HG03060 (cell line): Measurements from ENCODE around the gene SLIT2.

Experiments used
- ATAC-seq: cut with Tn5 transposase; IDR thresholded peaks from one replicate; pipeline ENCODE4 v1.9.1; 2021; ENCODE audit warnings: low read depth, moderate number of reproducible peaks; ENCODE audit not compliant: unreplicated experiment

Gene SLIT2

DNA sequence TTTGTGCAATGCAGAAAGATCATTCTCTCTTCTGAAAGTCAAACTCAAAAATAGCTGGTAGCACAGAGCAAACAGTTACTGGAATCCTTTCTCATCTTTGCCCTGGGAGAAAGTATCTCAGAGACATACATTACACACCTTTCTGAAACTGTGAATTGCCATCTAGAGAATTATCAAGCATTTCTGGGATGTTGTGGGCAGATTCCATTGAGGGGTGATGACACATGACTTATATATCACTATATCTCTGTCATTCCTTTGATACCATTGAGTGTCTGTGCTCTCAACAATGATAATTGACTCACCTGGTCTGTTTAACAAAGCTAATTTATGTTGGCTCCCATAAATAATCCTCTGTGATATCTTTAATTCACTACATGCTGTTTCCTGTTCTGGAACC lies 13.0 kb downstream of the SLIT2 start:
- no peak for ATAC-seq

DNA sequence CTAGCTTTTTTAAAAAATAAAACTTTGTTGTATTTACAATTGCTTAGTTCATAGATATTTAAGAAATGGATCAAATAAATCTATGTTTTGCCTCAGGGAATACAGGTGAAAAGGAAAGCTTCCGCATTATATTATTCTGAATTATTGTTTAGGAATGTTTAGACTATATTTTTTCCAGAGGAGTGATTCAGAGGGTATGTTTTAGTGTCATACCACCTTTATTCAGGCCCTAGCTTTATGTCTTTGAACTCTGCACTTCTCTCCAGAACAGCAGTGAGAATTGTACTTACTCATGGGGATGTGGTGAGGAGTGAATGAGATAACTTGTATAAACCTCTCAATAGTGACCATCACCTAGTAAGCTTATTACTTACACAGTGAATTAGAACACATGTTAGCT lies 14.0 kb downstream of the SLIT2 start:
- ATAC-seq, result no peak

DNA sequence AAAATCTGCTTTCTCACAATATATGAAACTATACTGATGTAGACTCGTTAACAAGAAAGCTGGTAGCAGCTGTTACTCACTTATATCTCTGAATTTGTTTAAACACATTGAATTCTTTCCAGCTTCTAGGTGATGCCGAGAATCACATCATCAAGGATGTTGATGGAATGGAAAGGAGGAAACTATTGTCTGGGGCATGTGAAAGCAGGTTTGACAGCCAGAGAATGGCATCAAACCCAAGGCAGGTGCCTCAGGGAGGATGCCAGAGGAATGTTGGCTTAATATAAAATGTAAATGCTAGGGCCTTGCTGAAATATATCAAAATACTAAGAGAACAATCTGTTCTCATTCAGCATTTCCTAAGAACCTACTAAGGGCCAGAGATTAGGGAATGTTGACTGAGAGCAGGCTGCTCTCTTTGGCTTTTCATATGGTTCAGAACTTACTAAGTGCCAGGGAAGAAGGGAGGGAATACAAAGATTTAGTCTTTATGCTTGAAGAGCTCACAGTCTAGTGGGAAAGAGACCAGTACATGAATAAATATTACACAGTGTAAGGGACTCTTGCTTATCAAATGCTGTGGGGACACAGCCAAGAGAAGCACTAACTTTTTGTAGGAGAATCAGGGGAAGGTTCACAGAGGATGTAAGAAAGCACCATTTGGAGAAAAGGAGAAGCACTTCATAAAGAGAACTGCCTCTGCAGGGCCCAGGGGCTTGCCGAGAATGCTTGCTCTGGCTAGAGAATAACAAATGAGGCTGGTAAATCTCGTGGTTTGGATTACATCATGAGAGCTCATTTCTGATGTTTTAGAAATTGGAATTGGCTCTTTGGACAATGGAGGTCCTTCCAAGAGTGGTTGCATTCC lies 14.7 kb downstream of the SLIT2 start:
- no peak for ATAC-seq

DNA sequence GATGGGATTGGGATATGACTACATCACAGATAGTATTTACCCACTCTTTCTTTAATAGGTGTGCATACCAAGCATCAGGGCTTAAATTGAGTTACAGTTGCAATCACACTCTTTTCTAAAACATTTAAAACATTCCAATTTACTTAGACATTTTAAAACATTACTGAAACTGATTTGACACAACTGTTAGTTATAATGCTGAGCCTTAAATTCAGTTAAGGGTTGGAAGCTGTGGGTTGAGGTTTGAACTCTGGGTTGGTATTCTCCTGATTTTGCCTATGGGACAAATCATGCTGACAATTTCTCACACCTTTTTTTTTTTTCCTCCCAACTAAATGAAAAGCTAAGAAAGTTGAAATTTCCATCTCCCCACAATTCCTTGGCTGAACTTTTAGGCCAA lies 16.3 kb downstream of the SLIT2 start:
- no peak for ATAC-seq

DNA sequence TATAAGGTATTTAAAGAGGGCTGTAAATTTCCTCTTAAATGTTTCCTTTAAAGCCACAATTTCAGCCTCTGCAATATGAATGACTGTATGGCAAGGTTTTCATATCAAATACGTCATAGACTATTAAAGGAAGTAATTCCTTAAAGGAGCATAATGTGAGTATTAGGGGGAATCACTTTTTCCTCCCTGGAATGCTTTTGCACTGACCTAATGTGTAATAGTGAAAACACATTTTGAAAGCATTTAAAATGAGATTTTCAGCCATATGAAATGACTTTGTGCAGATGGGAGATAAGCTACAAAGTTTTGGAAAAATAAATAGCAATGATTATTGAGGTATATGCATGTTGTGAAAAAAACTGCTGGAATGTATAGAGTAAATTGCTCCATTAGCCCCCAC lies 17.6 kb downstream of the SLIT2 start:
- no peak for ATAC-seq

DNA sequence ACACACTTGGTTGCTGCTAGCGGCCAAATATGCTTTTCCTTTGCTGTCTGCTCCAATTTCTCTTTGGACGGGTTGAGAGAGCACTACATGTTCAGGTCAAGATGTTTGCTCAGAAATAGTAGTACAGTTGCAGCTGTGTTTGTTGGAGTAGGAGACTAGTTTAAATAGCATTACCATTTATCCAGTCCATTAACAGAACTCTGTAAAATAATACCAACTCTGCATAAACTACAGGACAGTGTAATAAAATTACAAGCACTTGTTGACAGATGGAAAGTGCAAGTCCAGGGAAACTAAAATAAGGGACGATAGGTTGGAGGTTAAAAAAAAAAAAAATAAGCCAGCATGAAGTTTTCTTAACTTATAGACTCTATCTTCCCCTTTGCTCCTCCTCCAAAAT lies 20.2 kb downstream of the SLIT2 start:
- ATAC-seq, result no peak

DNA sequence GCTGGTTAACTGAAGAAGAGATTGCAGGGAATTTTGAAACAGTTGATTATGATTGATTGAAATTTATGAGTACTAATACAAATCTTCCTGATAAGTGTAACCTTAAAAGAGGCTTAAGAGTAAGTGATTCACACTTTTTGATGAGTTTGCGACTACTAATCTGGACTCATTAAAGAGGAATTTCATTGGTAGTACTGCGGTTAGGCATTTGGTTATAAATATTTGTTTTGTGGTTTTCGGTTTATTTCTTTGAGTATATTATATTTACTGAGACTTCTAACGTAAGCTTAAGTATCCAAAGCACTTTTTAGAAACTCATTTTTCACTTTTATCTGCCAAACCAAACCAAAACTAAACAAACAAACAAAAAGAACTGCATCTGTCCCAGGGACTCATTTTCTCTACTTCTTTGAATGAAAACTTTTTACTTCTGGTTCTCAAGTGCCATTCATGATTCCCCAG lies 20.7 kb downstream of the SLIT2 start:
- ATAC-seq, result no peak

DNA sequence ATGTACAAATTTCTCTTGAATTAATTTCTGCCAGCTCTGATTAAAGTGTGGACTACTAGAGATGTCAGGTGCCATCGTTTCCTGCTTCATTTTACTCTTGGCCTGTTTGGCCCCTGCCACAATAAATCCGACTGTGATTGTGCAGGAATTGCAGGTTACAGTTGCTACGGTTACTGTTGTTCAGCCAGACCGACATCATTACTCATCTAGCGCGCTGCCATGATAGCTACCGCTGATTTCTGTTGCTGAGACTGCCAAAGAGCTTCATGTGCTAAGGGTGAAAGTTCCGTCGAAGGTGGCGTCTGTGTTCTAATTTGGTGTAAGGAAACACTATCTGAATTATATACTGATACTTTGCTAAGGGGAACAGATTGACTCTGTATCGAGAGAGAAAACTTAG lies 22.1 kb downstream of the SLIT2 start:
- ATAC-seq, result no peak

DNA sequence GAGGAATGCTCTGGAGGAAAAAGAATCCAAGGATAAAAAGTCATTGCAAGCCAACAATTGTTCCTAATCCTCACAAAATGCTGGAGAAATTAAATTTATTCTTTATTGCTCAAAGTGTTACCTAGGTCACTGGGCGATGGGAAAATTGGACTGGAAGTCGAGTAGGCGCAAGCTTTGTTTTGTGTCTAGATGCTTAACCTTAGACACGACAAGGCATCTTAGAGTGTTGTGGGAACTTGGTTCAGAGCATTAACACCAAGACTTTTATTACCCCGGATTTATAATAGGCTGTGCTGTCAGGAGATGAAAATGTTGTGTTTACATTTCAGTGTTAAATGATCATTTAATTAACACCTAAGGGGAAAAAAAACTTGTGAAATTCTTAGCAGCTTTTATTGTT lies 25.1 kb downstream of the SLIT2 start:
- ATAC-seq, result no peak

DNA sequence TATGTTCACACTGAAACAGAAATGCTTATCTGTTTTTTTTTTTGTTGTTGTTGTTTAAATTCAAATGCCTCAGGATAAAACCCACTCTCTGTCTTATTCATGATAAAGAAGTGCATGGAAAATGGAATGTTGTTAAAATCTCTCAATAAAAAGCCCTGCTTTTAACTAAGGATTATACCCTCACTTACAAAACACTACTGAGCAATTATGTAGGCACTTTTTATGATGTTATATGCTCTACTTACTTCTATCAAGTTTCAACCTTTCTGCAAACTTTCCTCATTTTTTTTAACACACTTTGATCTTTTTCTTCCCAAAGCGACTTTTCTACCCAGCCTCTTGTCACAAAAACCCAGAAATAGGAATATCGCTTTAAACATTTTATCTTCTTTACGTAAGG lies 26.5 kb downstream of the SLIT2 start:
- ATAC-seq, result no peak

DNA sequence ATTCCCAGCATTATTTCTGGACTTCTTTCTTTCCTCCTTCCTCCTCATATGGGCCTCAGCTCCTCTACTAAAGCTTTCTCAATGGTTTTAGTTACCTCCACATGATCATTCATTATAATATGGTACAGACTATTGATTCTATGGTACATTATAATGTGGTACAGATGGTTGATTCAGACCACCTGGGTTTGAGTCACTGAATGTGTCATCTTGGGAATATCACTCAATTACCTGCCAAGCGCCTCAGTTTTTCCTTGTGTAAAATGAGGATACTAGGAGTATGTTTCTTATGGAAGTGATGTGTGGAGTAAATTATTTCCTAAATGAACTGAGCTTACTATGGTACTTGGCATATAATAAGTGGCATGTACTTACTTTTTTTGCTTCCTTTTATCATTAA lies 27.7 kb downstream of the SLIT2 start:
- ATAC-seq, result no peak

DNA sequence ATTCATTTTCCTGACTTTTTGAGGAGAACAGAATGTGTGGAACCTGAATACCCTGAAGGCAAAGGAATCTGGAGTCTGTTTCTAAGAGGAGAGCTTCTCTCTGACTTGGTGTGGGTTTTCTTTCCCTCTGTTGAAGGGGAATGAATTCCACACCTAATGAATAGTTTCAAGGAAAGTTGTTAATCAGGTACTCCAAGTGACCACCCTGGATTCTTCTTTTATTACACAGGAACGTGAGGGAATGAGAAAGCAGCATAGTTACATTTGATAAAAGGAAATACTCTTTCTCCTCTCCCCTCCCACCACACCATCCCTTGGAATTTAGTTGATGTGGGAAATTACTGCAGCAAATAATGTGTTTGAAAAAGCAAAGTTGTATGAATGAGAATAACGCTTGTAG lies 29.7 kb downstream of the SLIT2 start:
- ATAC-seq, result no peak

DNA sequence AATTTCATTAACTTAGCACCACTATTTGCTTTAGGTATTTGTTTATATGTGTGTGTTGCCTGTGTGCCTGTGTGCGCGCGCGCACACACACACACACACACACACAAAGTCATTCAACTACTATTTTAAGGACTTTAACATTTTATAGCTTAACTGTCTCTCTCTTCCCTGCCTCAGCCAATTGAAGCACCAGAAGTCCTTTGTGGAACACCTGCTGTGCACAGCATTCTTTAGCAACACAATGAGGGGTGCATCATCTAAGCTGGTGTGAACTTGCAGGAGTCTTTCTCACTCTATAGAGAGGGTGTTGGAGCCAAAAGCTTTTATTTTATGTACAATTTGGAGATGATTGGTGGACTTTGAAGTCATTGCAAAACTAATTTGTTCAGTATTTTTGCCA lies 31.3 kb downstream of the SLIT2 start:
- no peak for ATAC-seq

DNA sequence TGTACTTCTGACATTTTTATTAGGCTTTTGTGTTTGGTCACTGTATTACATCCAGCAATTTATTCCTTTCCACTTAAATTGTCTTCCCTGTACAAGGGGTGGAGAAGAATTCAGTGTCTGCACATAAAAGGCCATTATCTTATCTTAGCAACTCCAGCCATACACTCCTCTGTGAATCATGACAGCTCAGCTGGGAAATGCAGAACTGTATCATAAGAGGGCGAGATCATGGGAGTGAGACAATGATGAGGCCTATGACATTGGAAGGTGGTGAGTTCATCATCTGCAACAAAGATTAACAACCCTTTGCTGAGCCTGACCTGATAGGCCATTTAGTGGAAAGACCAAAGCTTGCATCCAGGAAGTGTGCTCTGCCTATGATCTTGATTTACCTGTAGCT lies 33.3 kb downstream of the SLIT2 start:
- no peak for ATAC-seq

DNA sequence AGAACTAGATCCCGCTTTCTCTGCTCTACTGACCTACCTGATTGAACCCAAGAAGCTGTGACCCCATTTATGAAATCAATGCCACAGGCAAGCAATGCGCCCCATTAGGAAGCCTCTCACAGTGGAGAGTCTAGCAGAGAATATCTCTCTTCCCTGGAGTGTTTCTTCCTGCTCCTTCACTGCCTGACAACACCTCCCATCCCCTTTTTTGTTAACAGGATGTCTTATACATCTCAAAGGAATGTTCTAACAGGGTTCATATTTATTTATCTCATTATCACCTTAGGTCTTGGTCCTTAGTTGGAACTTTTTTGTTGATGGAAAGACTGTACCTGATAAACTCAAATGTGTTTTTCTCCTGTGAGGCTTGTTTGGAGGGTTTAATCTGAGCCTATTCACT lies 35.5 kb downstream of the SLIT2 start:
- no peak for ATAC-seq

DNA sequence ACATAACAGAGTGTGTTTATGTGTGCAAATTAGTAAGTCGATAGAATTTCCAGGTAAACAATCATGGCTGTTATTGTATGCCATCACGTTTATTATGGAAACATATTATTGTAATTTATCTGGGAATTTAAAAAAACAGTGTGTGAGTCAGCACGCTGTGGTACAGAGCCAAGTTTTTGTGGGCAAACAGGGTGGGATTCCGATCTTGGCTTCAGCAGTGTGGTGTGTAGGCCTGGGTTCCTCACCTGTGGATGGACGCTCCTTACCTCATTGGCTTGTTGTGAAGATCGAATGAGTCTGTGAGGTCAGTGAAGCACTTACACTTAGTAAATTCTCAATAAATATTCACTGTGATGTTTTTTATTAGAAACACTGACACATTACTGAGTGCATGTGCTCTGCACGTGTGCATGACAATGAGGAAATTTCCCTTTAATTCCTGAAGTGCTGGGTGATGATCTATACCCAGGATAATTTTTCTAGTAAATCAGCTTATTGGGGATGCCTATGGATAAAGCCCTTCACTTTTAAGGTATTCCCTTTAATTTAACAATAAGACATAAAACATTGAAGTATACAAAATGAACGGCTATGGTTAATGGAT lies 36.4 kb downstream of the SLIT2 start:
- no peak for ATAC-seq

DNA sequence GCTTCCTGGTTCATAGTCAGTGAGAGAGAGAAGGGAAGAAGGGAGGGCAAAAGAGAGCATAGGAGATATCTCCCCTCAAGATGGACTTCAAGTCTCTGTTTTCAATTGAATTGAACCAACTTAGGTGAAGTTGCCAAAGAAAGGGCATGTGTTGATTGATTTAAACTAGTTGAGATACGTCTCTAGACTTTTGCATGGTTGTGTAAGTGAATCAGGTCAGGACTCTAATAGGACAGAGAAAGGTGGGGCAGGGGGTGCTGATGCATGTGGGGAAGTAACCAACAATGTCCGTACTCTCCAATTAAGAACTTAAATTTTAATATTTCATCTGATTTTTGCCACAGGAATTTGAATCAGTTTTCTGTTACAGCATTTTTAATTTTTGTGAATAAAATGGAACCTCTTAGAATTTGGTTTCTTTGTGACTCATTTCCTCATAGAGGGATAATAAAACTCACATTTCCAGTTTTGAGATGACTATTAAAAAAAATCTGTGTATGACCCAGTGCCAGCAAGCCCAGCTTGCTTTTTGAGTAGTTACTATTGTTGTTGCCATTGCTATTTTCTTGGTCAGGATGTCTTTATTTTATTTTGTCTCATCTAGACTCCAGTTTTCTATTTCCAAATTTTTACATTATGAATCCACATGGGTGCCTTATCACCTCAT lies 37.3 kb downstream of the SLIT2 start:
- ATAC-seq, result no peak

DNA sequence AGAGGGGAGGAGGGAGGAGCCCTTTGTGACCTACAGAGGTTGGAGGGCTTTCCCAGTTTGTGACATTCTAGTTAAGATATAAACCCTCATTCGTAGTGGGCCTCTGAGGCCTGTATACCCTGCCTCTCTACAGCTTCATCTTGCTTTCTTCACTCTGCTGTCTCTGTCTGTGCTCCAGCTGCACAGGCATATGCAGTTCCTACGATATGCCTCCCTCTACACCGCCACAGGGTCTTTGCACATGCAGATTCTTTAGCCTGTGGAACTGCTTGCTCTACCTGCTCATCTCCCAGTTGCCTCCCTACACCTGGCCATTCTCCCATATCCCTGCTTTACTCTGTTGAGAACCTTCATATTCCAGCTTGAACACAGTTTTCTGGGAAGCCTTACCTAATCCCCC lies 38.1 kb downstream of the SLIT2 start:
- no peak for ATAC-seq

DNA sequence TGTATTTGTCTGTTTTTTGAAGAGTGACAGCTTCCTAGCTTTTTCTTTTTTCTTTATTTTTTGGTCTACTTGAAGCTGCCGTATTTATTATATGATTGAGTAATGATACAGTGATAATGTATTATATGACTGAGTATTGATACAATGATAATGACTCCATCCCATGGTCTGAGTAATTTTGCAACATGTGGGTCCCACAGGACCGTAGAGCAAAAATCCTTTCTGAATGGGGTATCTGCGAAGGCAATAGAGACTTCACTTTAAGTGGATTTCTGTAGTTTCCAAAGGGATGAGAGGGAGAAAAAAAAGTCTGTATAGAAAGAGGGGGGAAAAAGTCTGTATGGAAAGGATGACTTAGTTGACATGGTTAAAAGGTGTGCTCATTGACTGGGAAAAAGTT lies 41.0 kb downstream of the SLIT2 start:
- no peak for ATAC-seq

DNA sequence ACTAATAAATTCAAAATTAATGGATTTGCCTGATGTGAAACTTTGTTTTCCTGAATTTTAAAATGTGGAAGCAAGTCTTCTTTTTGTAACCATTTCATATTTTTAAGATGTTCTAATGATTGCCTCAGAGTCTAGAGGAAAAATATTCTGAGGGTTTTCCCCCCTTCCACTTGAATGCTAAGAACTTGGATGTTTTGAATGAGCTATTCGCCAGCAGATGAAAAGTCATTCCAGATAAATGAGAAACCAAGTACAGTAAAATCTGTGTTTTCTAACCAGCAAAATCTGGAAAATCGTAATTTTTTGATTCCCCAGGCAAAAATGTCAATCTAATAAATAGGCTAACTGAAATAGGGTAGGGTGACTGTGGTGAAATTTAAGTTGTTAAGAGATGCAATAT lies 45.6 kb downstream of the SLIT2 start:
- ATAC-seq, result no peak

DNA sequence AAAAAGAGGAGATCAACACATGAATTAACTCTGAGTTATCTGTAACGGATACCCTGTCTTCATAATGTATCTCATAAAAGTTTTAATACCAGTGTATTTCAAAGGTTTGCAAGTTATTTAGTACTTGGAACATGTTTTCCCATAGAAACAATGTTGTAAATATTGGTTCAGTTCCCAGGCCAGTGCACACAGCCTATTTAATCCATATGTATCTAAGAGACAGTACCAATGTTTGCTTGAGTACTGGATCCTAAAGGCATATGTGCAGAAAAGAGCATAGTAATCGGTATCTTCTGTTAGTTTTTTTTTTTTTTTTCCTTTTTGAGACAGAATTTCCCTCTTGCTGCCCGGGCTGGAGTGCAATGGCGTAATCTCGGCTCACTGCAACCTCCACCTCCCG lies 46.1 kb downstream of the SLIT2 start:
- ATAC-seq, result no peak

DNA sequence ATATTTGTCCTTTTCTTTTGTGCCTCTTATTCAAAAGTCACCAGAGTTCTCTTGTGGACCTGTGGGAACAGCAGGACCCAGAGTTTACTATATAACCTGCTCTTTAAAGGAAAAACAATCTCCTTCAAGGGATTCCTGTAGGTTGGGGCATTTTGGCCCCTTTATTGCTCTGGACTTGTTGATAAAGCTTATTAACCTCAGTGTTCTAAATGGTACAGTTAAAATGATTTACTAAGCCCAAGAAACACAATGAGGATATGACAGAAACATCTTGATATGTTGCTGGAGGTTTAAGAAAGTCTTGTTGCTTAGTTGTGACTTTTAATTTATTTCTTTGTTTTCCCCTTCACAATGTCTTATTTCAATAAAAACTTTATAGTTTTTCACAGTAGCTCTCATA lies 46.8 kb downstream of the SLIT2 start:
- ATAC-seq, result no peak
